ENCODE results near the gene FXN. TPM values are rescaled to one million over a fixed set of nuclear protein-coding genes. Genes with fewer than 3 reads are reported as not detected.

Gene FXN
- total and polyA plus RNA-seq, 2 donors (not counting 1 experiment from before 2014, with no cell fraction given), result 8.8 to 9.6 TPM

DNA sequence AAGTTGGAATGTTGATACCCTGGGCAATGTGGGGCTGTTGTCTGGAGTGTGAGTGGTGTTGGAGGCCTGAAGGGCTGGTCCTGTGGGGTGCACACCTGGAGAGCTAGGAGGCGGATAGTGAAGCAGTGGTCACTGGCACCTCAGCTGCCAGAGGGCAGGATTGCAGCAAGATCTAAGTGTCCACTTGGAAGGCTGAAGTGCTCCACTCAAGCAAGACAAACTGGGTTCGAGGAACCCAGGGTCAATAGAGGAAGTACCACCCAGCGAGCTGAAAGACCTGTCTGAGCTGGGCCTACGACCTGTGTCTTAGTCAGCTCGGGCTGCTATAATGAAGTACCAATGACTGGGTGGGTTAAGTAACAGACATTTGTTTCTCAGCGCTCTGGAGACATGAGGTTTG is 98.9 kb downstream of the FXN start:
- H3K27me3 Mint-ChIP-seq, result peaks cover 8% of the 10 kb centered on the region
- Histone ChIP-seq H3K36me3 (replicated peaks in 1 of 2; ENCODE audit: control extremely low read depth in 1 of 2, control insufficient read depth in 1 of 2, extremely low read depth in 1 of 2, insufficient read depth in 2 of 2, low read length in 1 of 2) (no peaks in the 10 kb centered on the region), H3K4me3 (ENCODE audit: control extremely low read depth in 1 of 5, extremely low read depth in 1 of 5, insufficient read depth in 1 of 5, low read depth in 2 of 5, low read length in 4 of 5) (no peak overlapping the region), H3K27ac (ENCODE audit: low read length in 2 of 2) (no peak overlapping the region), H2AFZ (ENCODE audit: insufficient read depth, low read depth, low read length, poor library complexity, severe bottlenecking) (no peak overlapping the region), H3K4me2 (replicated peaks; ENCODE audit: low read depth, low read length, poor library complexity, severe bottlenecking) (no peak overlapping the region), H3K9me3 (ENCODE audit: control extremely low read depth in 1 of 3, control insufficient read depth in 2 of 3, insufficient read depth in 1 of 3, low read length in 2 of 3) (no peaks in the 10 kb centered on the region), H3K27me3 (replicated peaks in 1 of 4; ENCODE audit: control extremely low read depth in 1 of 4, control insufficient read depth in 3 of 4, insufficient read depth in 4 of 4, low read length in 3 of 4) (no peaks in the 10 kb centered on the region), H4K20me1 (ENCODE audit: control insufficient read depth, insufficient read depth, low read length, poor library complexity, severe bottlenecking) (no peaks in the 10 kb centered on the region), H3K79me2 (ENCODE audit: control insufficient read depth, insufficient read depth, low read length) (no peaks in the 10 kb centered on the region), H3K9ac (ENCODE audit: low read length) (no peak overlapping the region), H3K4me1 (ENCODE audit: control insufficient read depth in 2 of 2, insufficient read depth in 2 of 2, low read length in 2 of 2) (no peaks in the 10 kb centered on the region)
- WGBS (ENCODE audit: insufficient coverage), result 83% methylated on average over 6 of the region's 6 CpGs
- TF ChIP-seq, protein P1, sequence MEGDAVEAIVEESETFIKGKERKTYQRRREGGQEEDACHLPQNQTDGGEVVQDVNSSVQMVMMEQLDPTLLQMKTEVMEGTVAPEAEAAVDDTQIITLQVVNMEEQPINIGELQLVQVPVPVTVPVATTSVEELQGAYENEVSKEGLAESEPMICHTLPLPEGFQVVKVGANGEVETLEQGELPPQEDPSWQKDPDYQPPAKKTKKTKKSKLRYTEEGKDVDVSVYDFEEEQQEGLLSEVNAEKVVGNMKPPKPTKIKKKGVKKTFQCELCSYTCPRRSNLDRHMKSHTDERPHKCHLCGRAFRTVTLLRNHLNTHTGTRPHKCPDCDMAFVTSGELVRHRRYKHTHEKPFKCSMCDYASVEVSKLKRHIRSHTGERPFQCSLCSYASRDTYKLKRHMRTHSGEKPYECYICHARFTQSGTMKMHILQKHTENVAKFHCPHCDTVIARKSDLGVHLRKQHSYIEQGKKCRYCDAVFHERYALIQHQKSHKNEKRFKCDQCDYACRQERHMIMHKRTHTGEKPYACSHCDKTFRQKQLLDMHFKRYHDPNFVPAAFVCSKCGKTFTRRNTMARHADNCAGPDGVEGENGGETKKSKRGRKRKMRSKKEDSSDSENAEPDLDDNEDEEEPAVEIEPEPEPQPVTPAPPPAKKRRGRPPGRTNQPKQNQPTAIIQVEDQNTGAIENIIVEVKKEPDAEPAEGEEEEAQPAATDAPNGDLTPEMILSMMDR (IDR thresholded peaks at IDR 0.05), result no peak
- TF ChIP-seq EZH2 (IDR thresholded peaks at IDR 0.05; ENCODE audit: borderline replicate concordance, insufficient read depth, low read depth, low read length, poor library complexity, severe bottlenecking), result no peak
- no peak overlapping the region for H3K27ac Mint-ChIP-seq
- CTCF ChIA-PET, result no interaction called here
- no peak for DNase-seq
- no peak overlapping the region for H3K4me3 Mint-ChIP-seq
- H3K9me3 Mint-ChIP-seq (ENCODE audit: insufficient read depth), result no peaks in the 10 kb centered on the region
- intact Hi-C loops (cut with micrococcal nuclease), result no loop called here
- no peaks in the 10 kb centered on the region for H3K4me1 Mint-ChIP-seq
- ATAC-seq (ENCODE audit: low read depth), result no peak
- POLR2A ChIA-PET, result interaction anchor here (0.6 kb wide), 1 partner anchor 16 kb away, joined by 8 read pairs; no protein-coding TSS in a partner anchor

DNA sequence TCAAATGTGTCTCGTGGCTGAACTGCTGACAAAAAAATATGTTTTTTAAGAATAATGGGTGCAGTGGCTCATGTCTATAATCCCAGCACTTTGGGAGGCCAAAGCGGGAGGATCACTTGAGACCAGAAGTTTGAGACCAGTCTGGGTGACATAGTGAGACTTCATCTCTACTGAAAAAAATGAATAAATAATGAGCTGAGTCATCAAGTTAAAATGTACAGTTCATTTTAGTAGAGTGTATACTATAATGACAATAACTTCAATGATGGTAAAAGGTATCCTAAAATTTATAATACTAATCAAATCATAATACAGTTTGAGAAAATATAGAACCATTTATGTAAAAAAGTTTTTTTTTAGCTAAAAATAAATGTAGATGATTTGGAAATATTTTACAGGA is 100.6 kb downstream of the FXN start:
- no CpG with 5 or more reads among the region's 2 CpGs for WGBS (ENCODE audit: insufficient coverage)

More for the DNA sequence above, 100.6 kb downstream of the FXN start:
- ChIA-PET CTCF (no interaction called here), POLR2A (interaction anchor here (0.6 kb wide), 1 partner anchor 18 kb away, joined by 10 read pairs; no protein-coding TSS in a partner anchor)
- H3K4me3 Mint-ChIP-seq, result no peak overlapping the region
- Histone ChIP-seq H3K9me3 (ENCODE audit: control extremely low read depth in 1 of 3, control insufficient read depth in 2 of 3, insufficient read depth in 1 of 3, low read length in 2 of 3) (no peaks in the 10 kb centered on the region), H3K27me3 (replicated peaks in 1 of 4; ENCODE audit: control extremely low read depth in 1 of 4, control insufficient read depth in 3 of 4, insufficient read depth in 4 of 4, low read length in 3 of 4) (no peaks in the 10 kb centered on the region), H3K79me2 (ENCODE audit: control insufficient read depth, insufficient read depth, low read length) (no peaks in the 10 kb centered on the region), H3K36me3 (replicated peaks in 1 of 2; ENCODE audit: control extremely low read depth in 1 of 2, control insufficient read depth in 1 of 2, extremely low read depth in 1 of 2, insufficient read depth in 2 of 2, low read length in 1 of 2) (no peaks in the 10 kb centered on the region), H3K4me2 (replicated peaks; ENCODE audit: low read depth, low read length, poor library complexity, severe bottlenecking) (no peak overlapping the region), H2AFZ (ENCODE audit: insufficient read depth, low read depth, low read length, poor library complexity, severe bottlenecking) (no peak overlapping the region), H3K4me1 (ENCODE audit: control insufficient read depth in 2 of 2, insufficient read depth in 2 of 2, low read length in 2 of 2) (no peaks in the 10 kb centered on the region), H4K20me1 (ENCODE audit: control insufficient read depth, insufficient read depth, low read length, poor library complexity, severe bottlenecking) (no peaks in the 10 kb centered on the region), H3K27ac (ENCODE audit: low read length in 2 of 2) (no peak overlapping the region), H3K9ac (ENCODE audit: low read length) (no peak overlapping the region), H3K4me3 (ENCODE audit: control extremely low read depth in 1 of 5, extremely low read depth in 1 of 5, insufficient read depth in 1 of 5, low read depth in 2 of 5, low read length in 4 of 5) (no peak overlapping the region)
- ATAC-seq (ENCODE audit: low read depth) (no peak), DNase-seq (no peak)
- TF ChIP-seq, protein P1 (IDR thresholded peaks at IDR 0.05), result no peak
- no peak for TF ChIP-seq EZH2 (IDR thresholded peaks at IDR 0.05; ENCODE audit: borderline replicate concordance, insufficient read depth, low read depth, low read length, poor library complexity, severe bottlenecking)
- H3K4me1 Mint-ChIP-seq, result no peaks in the 10 kb centered on the region
- intact Hi-C loops (cut with micrococcal nuclease), result no loop called here
- no peak overlapping the region for H3K27ac Mint-ChIP-seq
- no peaks in the 10 kb centered on the region for H3K27me3 Mint-ChIP-seq
- no peaks in the 10 kb centered on the region for H3K9me3 Mint-ChIP-seq (ENCODE audit: insufficient read depth)

Measured in B cell (primary cell).